ENCODE measurements around the gene ARHGEF1.

- TF ChIP-seq CTCF (IDR thresholded peaks at IDR 0.05) (no peak), EZH2 (IDR thresholded peaks at IDR 0.05) (no peak), EZH2phosphoT487 (IDR thresholded peaks at IDR 0.05) (no peak)
Observed at GRCh38 chr19:41917676-41918075, 34.7 kb downstream of the ARHGEF1 start.

Data from neural progenitor cell (in vitro differentiated cells).